Skeletal muscle tissue (tissue), 4 donors: ENCODE measurements around the gene ZBTB40. TPM values are rescaled to one million over a fixed set of nuclear protein-coding genes. Genes with fewer than 3 reads are reported as not detected.

Experiments used
- H3K27ac ChIP-seq: one replicate; pipeline ENCODE4 v1.7.0; 2013; ENCODE audit warnings: mild to moderate bottlenecking, low read depth, low read length, inconsistent platforms
- H3K27me3 ChIP-seq, 3 donors: one replicate each; pipeline ENCODE4 v1.7.0; 2013; ENCODE audit warnings: low read length in 3 of 3; ENCODE audit not compliant: control insufficient read depth in 3 of 3, insufficient read depth in 3 of 3
- H3K36me3 ChIP-seq, 3 donors: one replicate each; pipeline ENCODE4 v1.7.0; 2013; ENCODE audit warnings: low read length in 3 of 3; ENCODE audit not compliant: control insufficient read depth in 3 of 3, insufficient read depth in 3 of 3
- H3K4me1 ChIP-seq, 3 donors: one replicate each; pipeline ENCODE4 v1.7.0; 2013; ENCODE audit warnings: low read length in 3 of 3, mild to moderate bottlenecking in 3 of 3; ENCODE audit not compliant: control insufficient read depth in 3 of 3, insufficient read depth in 3 of 3
- H3K4me3 ChIP-seq, 3 donors: one replicate each; pipeline ENCODE4 v1.7.0; 2013; ENCODE audit warnings: low read length in 3 of 3
- H3K9ac ChIP-seq, 3 donors: one replicate each; pipeline ENCODE4 v1.7.0; 2013; ENCODE audit warnings: low read length in 3 of 3, mild to moderate bottlenecking in 3 of 3, moderate library complexity in 2 of 3, low read depth in 1 of 3
- H3K9me3 ChIP-seq, 3 donors: one replicate each; pipeline ENCODE4 v1.7.0; 2013; ENCODE audit warnings: low read length in 3 of 3; ENCODE audit not compliant: control insufficient read depth in 3 of 3
- total RNA-seq: library from RNA; depleted of rRNA; stranded (reverse); fragments of >200 nt; gene quantifications from one replicate; pipeline ENCODE4 v1.2.3, GENCODE V29; 2014
- donor health status: Osteomylitis.

Gene ZBTB40
- total RNA-seq, 1 donor from 2014 or later, result 9.4 TPM

DNA sequence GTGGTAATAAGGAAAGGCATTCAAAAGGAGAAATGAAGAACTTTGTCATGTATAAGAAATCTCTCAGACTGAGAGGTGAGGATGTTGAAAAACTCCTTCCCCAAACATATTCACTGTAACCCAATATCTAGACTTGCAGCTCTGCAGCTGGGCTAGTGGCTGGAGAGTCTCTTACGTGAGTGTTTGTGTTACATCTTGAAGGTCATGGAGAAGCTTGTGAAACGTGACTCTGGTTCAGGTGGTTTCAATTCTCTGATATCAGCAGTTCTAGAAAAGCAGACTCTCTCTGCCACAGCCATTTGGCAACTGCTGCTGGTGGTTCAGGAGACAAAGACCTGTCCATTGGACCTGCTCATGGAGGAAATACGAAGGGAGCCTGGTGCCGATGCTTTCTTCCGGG lies 56.7 kb downstream of the ZBTB40 start:
- Histone ChIP-seq H3K9me3 (no peaks in the 10 kb centered on the region), H3K9ac (no peak overlapping the region), H3K36me3 (peaks cover 43 to 66% (median 61%) of the 10 kb centered on the region in 3 donors), H3K4me3 (no peak overlapping the region), H3K4me1 (peaks cover 4 to 7% (median 6%) of the 10 kb centered on the region in 3 donors), H3K27ac (no peak overlapping the region), H3K27me3 (no peaks in the 10 kb centered on the region)

GRCh38 chr1:22508991-22509390 lies 57.3 kb downstream of the ZBTB40 start:
- peaks cover 4 to 7% (median 6%) of the 10 kb centered on the region in 3 donors for H3K4me1 ChIP-seq
- H3K27ac ChIP-seq, result no peak overlapping the region
- H3K9me3 ChIP-seq, result no peaks in the 10 kb centered on the region
- peaks cover 46 to 68% (median 65%) of the 10 kb centered on the region in 3 donors for H3K36me3 ChIP-seq
- no peak overlapping the region for H3K9ac ChIP-seq
- no peak overlapping the region for H3K4me3 ChIP-seq
- H3K27me3 ChIP-seq, result no peaks in the 10 kb centered on the region

DNA sequence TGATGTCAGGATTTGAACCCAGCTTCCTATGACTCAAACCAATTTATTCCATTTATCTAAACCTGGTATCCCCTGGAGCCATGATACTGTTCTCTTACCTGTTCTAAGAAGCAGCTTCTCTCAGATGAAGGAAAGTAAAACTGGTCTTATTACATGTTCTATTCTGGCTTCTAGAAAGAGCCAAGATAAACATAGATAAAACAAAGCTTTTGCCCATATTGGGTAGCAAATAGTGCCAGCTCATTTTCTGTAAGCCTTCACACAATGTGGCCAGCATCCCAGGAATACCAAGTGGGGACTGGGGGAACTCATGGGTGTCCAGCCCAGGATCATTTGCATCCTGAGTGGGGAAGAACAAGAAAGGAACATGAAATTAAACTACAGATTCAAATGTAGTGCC lies 58.2 kb downstream of the ZBTB40 start:
- H3K36me3 ChIP-seq, result peaks cover 53 to 76% (median 72%) of the 10 kb centered on the region in 3 donors
- no peak overlapping the region for H3K9ac ChIP-seq
- no peaks in the 10 kb centered on the region for H3K9me3 ChIP-seq
- no peak overlapping the region for H3K4me3 ChIP-seq
- no peak overlapping the region for H3K27ac ChIP-seq
- peaks cover 0 to 5% (median 4%) of the 10 kb centered on the region in 3 donors for H3K4me1 ChIP-seq
- no peaks in the 10 kb centered on the region for H3K27me3 ChIP-seq

GRCh38 chr1:22512873-22513272 lies 61.2 kb downstream of the ZBTB40 start:
- Histone ChIP-seq H3K9me3 (no peaks in the 10 kb centered on the region), H3K27me3 (no peaks in the 10 kb centered on the region), H3K9ac (no peak overlapping the region), H3K27ac (no peak overlapping the region), H3K4me3 (no peak overlapping the region), H3K36me3 (peaks cover 64 to 83% (median 82%) of the 10 kb centered on the region in 3 donors), H3K4me1 (peaks cover 0 to 5% (median 4%) of the 10 kb centered on the region in 3 donors)

GRCh38 chr1:22516906-22517571 lies 65.4 kb downstream of the ZBTB40 start:
- H3K4me3 ChIP-seq, result no peak overlapping the region
- no peak overlapping the region for H3K27ac ChIP-seq
- H3K9ac ChIP-seq, result no peak overlapping the region
- peaks cover 80 to 93% (median 90%) of the 10 kb centered on the region in 3 donors for H3K36me3 ChIP-seq
- no peaks in the 10 kb centered on the region for H3K9me3 ChIP-seq
- H3K27me3 ChIP-seq, result no peaks in the 10 kb centered on the region
- no peaks in the 10 kb centered on the region for H3K4me1 ChIP-seq

DNA sequence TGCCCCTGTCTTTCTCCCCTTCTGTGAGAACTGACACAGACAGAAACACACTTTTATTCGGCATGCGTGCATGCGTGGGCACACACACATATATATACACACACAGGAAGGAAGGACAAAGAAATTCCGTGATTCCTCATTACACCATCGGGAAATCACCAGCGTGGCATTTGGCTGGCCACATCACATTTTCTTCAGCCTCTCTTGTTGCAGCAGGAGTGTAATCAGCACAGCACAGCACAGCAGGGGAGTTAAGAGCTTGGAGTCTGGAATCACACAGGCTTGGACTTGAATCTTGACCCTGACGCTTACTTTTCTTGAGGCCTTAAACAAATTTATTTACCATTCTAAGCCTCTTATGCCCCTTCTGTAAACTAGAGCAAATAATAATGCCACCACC lies 66.3 kb downstream of the ZBTB40 start:
- H3K9me3 ChIP-seq, result no peaks in the 10 kb centered on the region
- H3K4me1 ChIP-seq, result no peaks in the 10 kb centered on the region
- H3K27ac ChIP-seq, result no peak overlapping the region
- no peaks in the 10 kb centered on the region for H3K27me3 ChIP-seq
- H3K9ac ChIP-seq, result no peak overlapping the region
- no peak overlapping the region for H3K4me3 ChIP-seq
- peaks cover 76 to 89% (median 87%) of the 10 kb centered on the region in 3 donors for H3K36me3 ChIP-seq

- Histone ChIP-seq H3K9ac (no peak overlapping the region), H3K27me3 (no peaks in the 10 kb centered on the region), H3K27ac (no peak overlapping the region), H3K4me1 (no peaks in the 10 kb centered on the region), H3K4me3 (no peak overlapping the region), H3K9me3 (no peaks in the 10 kb centered on the region), H3K36me3 (peaks cover 77 to 89% (median 88%) of the 10 kb centered on the region in 3 donors)
Measured at GRCh38 chr1:22518379-22518778, 66.7 kb downstream of the ZBTB40 start.

GRCh38 chr1:22520871-22521270 lies 69.2 kb downstream of the ZBTB40 start:
- peaks cover 79 to 92% (median 84%) of the 10 kb centered on the region in 3 donors for H3K36me3 ChIP-seq
- no peaks in the 10 kb centered on the region for H3K4me1 ChIP-seq
- no peak overlapping the region for H3K9ac ChIP-seq
- H3K27ac ChIP-seq, result no peak overlapping the region
- no peak overlapping the region for H3K4me3 ChIP-seq
- H3K27me3 ChIP-seq, result no peaks in the 10 kb centered on the region
- H3K9me3 ChIP-seq, result no peaks in the 10 kb centered on the region

DNA sequence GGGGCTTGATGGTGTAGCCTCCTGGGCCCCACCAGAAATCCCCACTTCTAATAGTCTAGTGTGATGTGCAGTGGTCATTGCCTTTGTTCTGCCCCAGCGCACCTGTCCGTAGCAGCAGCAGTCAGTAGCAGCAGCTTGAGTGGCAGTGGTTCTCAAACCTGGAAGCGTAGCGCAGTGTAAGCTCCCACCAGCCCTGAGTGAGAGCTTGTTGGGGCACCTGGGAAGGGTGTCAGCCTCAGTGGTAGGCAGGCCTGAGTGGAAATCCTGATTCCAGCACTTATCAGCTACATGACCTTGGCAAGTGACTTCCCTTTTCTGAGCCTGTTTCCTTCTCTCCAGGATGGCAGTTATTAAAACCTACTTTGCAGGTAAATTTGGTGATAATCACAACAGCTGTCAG lies 70.0 kb downstream of the ZBTB40 start:
- Histone ChIP-seq H3K4me1 (no peaks in the 10 kb centered on the region), H3K27me3 (no peaks in the 10 kb centered on the region), H3K27ac (no peak overlapping the region), H3K36me3 (peaks cover 79 to 92% (median 87%) of the 10 kb centered on the region in 3 donors), H3K4me3 (no peak overlapping the region), H3K9ac (no peak overlapping the region), H3K9me3 (no peaks in the 10 kb centered on the region)

GRCh38 chr1:22522221-22522743 lies 70.6 kb downstream of the ZBTB40 start:
- H3K9me3 ChIP-seq, result no peaks in the 10 kb centered on the region
- no peaks in the 10 kb centered on the region for H3K4me1 ChIP-seq

More at GRCh38 chr1:22522221-22522743, 70.6 kb downstream of the ZBTB40 start:
- peaks cover 79 to 91% (median 86%) of the 10 kb centered on the region in 3 donors for H3K36me3 ChIP-seq
- H3K27me3 ChIP-seq, result no peaks in the 10 kb centered on the region
- H3K9ac ChIP-seq, result no peak overlapping the region
- H3K4me3 ChIP-seq, result no peak overlapping the region
- H3K27ac ChIP-seq, result no peak overlapping the region
